NB4 (cell line): ENCODE results near the gene KCNQ1.

Source experiments
- MYC ChIP-seq: IDR thresholded peaks from 2 replicates; pipeline ENCODE4 v1.6.1; 2011; ENCODE audit warnings: low read depth, low read length
- POLR2A ChIP-seq: IDR thresholded peaks from 2 replicates; pipeline ENCODE4 v1.6.1; 2011; ENCODE audit warnings: mild to moderate bottlenecking; ENCODE audit not compliant: insufficient read length; ENCODE audit errors: extremely low read depth
- TF ChIP-seq, protein P1 (sequence below): IDR thresholded peaks from one replicate; pipeline ENCODE4 v1.5.1; 2012; ENCODE audit warnings: low read depth, low read length

DNA sequence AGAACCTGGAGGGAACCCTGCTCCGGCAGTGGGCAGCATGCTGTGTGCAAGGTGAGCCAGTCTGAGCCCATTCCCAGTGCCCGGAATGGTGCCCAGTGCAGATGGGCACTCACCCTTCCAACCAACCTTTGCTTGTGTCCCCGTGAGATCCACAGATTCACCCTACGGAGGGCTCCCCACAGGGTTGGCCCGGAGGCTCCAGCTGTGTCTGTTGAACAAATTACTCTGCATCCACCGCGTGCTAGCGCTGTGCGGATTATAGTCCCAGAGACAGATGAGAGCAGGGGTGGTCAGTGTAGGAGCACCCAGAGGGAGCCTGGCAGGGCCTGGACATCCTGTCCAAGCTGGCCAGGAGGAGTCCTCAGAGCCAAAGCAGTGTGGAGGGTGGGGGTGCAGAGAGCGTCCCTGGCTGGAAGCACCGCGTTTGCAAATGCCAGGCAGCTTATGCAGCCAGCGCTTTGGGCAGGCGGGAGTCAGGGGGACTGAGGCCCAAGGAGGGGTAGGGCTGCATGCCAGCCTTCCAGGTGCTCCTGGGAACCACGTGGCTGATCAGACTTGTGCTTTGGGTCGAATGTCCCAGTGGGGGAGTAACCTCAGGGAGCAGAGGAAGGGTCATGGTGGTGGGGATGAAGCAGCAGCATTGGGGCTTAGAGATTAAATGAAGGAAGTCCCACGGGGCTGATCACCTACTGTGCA is 80.5 kb downstream of the KCNQ1 start:
- TF ChIP-seq, protein P1, sequence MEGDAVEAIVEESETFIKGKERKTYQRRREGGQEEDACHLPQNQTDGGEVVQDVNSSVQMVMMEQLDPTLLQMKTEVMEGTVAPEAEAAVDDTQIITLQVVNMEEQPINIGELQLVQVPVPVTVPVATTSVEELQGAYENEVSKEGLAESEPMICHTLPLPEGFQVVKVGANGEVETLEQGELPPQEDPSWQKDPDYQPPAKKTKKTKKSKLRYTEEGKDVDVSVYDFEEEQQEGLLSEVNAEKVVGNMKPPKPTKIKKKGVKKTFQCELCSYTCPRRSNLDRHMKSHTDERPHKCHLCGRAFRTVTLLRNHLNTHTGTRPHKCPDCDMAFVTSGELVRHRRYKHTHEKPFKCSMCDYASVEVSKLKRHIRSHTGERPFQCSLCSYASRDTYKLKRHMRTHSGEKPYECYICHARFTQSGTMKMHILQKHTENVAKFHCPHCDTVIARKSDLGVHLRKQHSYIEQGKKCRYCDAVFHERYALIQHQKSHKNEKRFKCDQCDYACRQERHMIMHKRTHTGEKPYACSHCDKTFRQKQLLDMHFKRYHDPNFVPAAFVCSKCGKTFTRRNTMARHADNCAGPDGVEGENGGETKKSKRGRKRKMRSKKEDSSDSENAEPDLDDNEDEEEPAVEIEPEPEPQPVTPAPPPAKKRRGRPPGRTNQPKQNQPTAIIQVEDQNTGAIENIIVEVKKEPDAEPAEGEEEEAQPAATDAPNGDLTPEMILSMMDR = no peak
- no peak for TF ChIP-seq POLR2A
- TF ChIP-seq MYC = no peak
